Neutrophil (primary cell): ENCODE measurements around the gene MLLT6.

Source experiments
- H3K27ac ChIP-seq: fragments of 200-600 bp; sonication (generic); 2 replicates; pipeline ENCODE4 v1.5.1; 2016; ENCODE audit warnings: mild to moderate bottlenecking, moderate library complexity
- H3K27me3 ChIP-seq: fragments of 200-600 bp; sonication (generic); 2 replicates; pipeline ENCODE4 v1.6.0; 2016; ENCODE audit warnings: mild to moderate bottlenecking
- H3K36me3 ChIP-seq: fragments of 200-600 bp; sonication (generic); 2 replicates; pipeline ENCODE4 v1.5.1; 2017
- H3K4me1 ChIP-seq, 2 experiments: fragments of 200-600 bp in 1 of 2; sonication (generic) in 1 of 2; 1 replicate in 1 of 2; 2 replicates in 1 of 2; pipeline versions ENCODE4 v1.5.1 to v1.6.1; 2013 to 2016; ENCODE audit warnings: low read depth in 1 of 2, low read length in 1 of 2, mild to moderate bottlenecking in 1 of 2, moderate library complexity in 1 of 2; ENCODE audit not compliant: control insufficient read depth in 1 of 2, insufficient read depth in 1 of 2
- H3K4me3 ChIP-seq, 2 experiments: fragments of 200-600 bp in 1 of 2; sonication (generic) in 1 of 2; 1 replicate in 1 of 2; 2 replicates in 1 of 2; pipeline ENCODE4 v1.5.1; 2013 to 2016; ENCODE audit warnings: low read depth in 1 of 2, low read length in 1 of 2, mild to moderate bottlenecking in 1 of 2, moderate library complexity in 1 of 2
- H3K9me3 ChIP-seq: fragments of 200-600 bp; sonication (generic); 2 replicates; pipeline ENCODE4 v1.5.1; 2016
- CTCF ChIP-seq: fragments of 200-600 bp; sonication (generic); IDR thresholded peaks from 2 replicates; pipeline ENCODE4 v1.5.1; 2016; ENCODE audit warnings: antibody characterized with exemption

The MLLT6 gene

GRCh38 chr17:38733982-38734973 is 29.2 kb downstream of the MLLT6 start:
- no peaks in the 10 kb centered on the region for H3K9me3 ChIP-seq
- peaks cover 14 to 16% of the 10 kb centered on the region in 2 experiments for H3K4me1 ChIP-seq
- no peak overlapping the region for H3K4me3 ChIP-seq
- no peak for TF ChIP-seq CTCF
- H3K27ac ChIP-seq = no peak overlapping the region
- peaks cover 40% of the 10 kb centered on the region for H3K27me3 ChIP-seq
- no peaks in the 10 kb centered on the region for H3K36me3 ChIP-seq

- Histone ChIP-seq H3K4me3 (no peak overlapping the region), H3K4me1 (peaks cover 6 to 9% of the 10 kb centered on the region in 2 experiments), H3K36me3 (no peaks in the 10 kb centered on the region), H3K27me3 (peaks cover 50% of the 10 kb centered on the region), H3K9me3 (no peaks in the 10 kb centered on the region), H3K27ac (no peak overlapping the region)
- peak; percentile 96 for TF ChIP-seq CTCF
Observed at GRCh38 chr17:38735161-38735997, 30.3 kb downstream of the MLLT6 start.

GRCh38 chr17:38738007-38738662 is 33.1 kb downstream of the MLLT6 start:
- no peaks in the 10 kb centered on the region for H3K4me1 ChIP-seq
- H3K27ac ChIP-seq = no peak overlapping the region
- H3K36me3 ChIP-seq = no peaks in the 10 kb centered on the region
- H3K9me3 ChIP-seq = no peaks in the 10 kb centered on the region
- TF ChIP-seq CTCF = no peak
- H3K4me3 ChIP-seq = no peak overlapping the region
- peaks cover 66% of the 10 kb centered on the region for H3K27me3 ChIP-seq

GRCh38 chr17:38738686-38739085 is 33.6 kb downstream of the MLLT6 start:
- no peak for TF ChIP-seq CTCF
- no peak overlapping the region for H3K27ac ChIP-seq
- H3K36me3 ChIP-seq = no peaks in the 10 kb centered on the region

GRCh38 chr17:38739305-38739704 is 34.2 kb downstream of the MLLT6 start:
- no peak overlapping the region for H3K4me3 ChIP-seq
- H3K27me3 ChIP-seq = peaks cover 78% of the 10 kb centered on the region
- H3K4me1 ChIP-seq = no peaks in the 10 kb centered on the region
- no peaks in the 10 kb centered on the region for H3K9me3 ChIP-seq
- TF ChIP-seq CTCF = no peak
- H3K36me3 ChIP-seq = no peaks in the 10 kb centered on the region
- H3K27ac ChIP-seq = no peak overlapping the region

More at GRCh38 chr17:38738686-38739085, 33.6 kb downstream of the MLLT6 start:
- Histone ChIP-seq H3K27me3 (peaks cover 71% of the 10 kb centered on the region), H3K4me1 (no peaks in the 10 kb centered on the region), H3K9me3 (no peaks in the 10 kb centered on the region), H3K4me3 (no peak overlapping the region)
